Activated CD8-positive, alpha-beta memory T cell treated with anti-CD3 and anti-CD28 coated beads, Interleukin-2, amount 50 U/mL, for 1 hour (primary cell): ENCODE data around the gene TMTC3.
"Not testable (repeated sequence)": the region's sequence is repeated elsewhere in the genome, so short reads cannot be mapped to it uniquely, and the experiment has no call there.

Source experiments
- DNase-seq: peaks from one replicate; pipeline ENCODE4 v3.0.0-alpha.2; 2020; ENCODE audit errors: extremely low read depth

The TMTC3 gene

DNA sequence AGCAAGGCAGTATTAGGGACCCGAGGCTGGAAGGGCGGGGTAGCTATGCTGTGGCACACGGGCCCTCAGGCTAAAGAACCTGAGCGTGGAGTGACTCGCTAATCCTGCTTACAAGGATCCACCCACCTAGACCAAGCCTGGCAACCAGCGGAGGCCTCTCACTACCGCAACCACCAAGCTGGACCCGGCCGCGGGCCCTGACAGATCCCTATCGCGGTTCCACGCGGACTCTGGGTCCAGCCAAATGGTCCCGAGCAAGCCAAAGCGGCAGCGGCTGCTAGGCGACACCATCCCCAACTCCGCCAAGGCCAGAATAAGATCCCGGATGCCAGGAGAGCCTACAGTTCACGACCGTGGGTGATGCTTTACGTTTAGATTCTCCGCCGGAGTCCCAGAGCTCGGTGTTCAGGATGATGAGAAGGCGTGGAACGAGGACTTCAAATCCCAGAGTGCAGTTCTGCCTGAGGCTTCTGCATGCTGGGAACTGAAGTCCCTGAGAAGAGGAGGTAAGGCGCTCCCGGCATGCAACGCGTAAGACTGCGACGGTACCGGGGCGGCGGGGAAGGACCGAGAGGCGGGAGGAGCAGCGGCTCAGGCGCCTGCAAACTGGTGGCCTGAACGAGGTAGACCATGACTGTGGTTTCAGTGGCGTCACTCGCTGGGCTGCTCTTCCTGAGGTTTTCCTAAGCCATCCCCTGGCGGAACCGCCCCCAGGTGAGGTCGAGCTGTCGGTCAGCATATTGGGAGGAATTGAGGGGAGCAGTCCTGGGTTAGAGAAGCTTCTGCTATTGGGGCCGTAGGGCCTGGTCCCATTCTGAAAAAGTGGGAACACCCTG is at the start of gene TMTC3, which contains the start of gene CEP290:
TSS of gene TMTC3 (plus strand) at position 534 of the 836 bp plus-strand sequence. CDS start 6,009 bp downstream, outside the sequence.
TSS of gene CEP290 (minus strand) at position 315 of the 836 bp plus-strand sequence. CDS start 781 bp downstream, outside the sequence.
- peak; percentile 83 for DNase-seq

DNA sequence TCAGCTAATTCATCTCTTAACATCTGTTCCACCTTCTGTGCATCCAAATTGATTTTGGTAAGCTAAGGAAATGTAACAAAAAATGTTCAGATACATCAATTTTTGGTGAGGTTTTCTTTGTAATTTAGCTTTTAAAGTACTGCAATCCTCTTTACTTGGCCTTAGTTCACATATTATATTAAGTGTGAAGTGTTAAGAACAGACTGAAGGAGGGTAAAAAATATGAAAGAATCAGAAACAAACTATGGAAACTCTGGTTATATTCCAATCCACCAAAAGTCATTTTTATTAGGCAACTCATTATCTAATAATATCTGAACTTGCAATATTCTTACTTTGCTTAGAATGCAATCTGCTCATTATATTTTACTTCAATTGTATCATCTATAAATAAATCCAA is 49.3 kb upstream of the TMTC3 start:
- no peak for DNase-seq

DNA sequence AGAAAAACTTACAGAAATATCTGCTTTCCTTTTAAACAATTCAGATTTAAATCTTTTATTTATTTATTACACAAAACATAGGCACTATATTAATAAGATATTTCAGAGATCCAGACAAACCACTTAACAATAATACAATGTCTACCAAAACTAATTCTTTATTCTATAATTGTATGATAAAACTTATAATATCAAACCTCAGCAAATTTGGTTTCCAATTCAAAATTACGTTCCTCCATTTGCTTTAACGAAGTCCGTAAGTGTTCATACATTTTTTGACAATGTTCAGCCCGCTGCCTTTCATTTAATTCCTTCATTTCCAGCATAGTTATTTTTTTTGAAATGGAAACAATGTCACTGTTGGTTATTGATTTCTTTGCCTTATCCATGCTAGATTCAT is 48.5 kb upstream of the TMTC3 start:
- no peak for DNase-seq

GRCh38 chr12:88108021-88108420 is 34.1 kb upstream of the TMTC3 start:
- DNase-seq = no peak

GRCh38 chr12:88111074-88111652 is 30.9 kb upstream of the TMTC3 start:
- no peak for DNase-seq

DNA sequence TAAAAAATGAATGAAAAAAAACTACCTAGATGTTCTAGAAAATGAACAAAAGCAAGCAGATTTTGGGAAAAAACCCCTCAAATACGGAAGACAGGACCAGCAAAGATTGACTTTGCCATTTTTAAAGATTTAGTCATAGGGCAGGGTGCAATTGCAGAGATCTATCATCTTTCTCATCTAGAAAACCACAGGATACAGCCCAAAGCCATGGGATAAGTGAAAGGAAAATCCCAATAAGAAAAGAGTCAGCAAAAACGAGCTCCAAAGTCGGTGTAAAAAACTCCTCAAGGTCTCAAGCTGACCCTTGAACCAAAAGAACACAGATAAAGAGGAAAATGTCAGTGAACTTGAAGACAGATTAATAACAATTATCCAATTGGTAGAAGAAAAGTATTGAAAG is 28.2 kb upstream of the TMTC3 start:
- DNase-seq = no peak

DNA sequence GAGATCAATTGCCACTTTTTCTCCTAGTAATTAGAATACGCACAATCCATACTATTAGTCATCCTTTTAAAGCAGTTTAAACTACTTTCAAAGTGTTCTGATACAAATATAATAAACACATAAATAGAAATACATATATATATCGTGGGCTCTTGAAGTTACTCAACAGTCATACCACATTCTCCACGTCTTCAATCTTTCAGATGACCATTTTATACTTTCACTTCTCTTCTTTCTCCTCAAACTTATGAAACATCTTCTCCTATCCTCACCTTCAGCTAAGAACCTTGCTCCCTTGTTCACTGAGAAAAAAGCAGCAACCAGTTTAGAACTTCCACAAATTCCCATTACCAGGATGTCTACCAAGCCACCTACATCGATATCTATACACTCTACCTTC is 19.4 kb upstream of the TMTC3 start:
- DNase-seq = no peak

DNA sequence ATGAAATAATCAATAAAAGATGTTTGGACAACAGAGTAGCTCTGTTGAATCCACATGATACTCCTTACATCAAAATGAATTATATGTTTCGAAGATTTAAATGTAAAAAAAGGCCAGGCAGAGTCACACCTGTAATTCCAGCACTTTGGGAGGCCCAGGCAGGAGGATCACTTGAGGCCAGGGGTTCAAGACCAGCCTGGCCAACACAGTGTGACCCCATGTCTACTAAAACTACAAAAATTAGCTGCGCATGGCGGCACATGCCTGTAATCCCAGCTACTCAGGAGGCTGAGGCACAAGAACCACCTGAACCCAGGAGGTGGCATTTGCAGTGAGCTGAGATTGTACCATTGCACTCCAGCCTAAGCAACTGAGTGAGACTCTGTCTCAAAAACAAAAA is 15.0 kb upstream of the TMTC3 start:
- no peak for DNase-seq

- no peak for DNase-seq
Measured at GRCh38 chr12:88127855-88128254, 14.3 kb upstream of the TMTC3 start.

GRCh38 chr12:88132392-88132791 is 9.7 kb upstream of the TMTC3 start:
- DNase-seq = no peak

- not testable (repeated sequence) for DNase-seq
Measured at GRCh38 chr12:88133181-88133580, 8.9 kb upstream of the TMTC3 start.

- DNase-seq = not testable (repeated sequence)
Measured at GRCh38 chr12:88139711-88140110, 2.4 kb upstream of the TMTC3 start.

DNA sequence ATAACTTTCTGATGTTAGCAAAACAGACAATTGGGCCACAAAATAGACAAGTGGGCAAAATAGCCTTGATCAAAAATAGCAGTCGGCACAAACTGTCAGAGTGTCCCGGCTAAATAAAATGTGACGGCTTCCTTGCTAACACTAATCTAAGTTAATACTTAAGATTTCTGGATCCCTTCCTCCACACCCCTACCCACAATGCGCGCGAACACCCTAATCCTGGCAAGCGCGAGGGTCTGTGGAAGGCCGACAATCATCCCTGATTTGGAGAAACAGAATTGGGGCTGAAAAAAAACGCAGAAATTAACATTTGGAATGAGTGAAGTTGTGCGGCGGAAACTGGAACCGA is 708 bp upstream of the TMTC3 start:
- no peak for DNase-seq

- peak; percentile 1 for DNase-seq
Measured at GRCh38 chr12:88142610-88142991, 494 bp downstream of the TMTC3 start.

GRCh38 chr12:88144037-88144436 is 1.9 kb downstream of the TMTC3 start:
- no peak for DNase-seq

DNA sequence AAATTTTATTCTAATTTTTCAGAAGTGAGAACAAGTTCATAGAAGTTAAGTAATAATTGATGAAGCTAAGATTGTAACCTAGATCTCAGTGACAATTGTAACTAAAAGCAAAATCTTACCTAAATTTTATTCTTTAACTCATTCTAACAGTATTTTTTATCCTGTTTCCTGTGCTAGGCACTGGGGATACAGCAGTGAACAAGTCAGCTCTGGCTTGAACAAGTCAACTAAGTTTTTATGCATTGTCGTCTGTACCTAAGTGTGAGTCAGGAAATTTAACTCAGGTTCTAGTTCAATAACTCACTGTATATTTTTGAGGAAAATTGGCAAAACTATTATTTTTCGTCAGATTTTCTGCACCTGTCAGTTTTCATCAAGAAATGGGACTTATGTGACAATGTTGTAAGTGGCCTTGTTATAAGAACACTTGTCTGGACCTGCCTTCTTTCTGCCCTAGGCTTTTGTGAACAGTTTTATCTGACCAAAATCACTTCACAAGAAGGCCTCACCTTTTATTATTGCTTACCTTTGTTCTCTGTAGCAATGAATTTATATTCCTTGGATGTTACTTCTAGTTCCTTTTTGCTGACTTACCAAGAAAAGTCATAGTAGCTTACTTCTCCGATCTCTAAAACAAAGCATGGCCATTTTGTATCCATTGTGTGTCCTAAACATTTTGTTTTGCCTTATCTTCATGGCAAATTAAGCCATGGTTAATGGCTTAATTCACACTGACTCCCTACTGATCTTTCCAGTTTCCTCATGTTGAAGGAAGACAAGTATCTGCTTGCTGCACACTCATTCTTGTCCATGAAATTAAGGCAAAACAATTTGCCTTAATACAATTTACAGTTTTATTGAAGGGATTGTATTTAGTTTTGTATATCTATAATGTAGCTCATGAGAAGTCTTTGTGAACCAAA is 2.7 kb downstream of the TMTC3 start:
- DNase-seq = no peak

GRCh38 chr12:88145567-88146505 is 3.7 kb downstream of the TMTC3 start:
- no peak for DNase-seq

DNA sequence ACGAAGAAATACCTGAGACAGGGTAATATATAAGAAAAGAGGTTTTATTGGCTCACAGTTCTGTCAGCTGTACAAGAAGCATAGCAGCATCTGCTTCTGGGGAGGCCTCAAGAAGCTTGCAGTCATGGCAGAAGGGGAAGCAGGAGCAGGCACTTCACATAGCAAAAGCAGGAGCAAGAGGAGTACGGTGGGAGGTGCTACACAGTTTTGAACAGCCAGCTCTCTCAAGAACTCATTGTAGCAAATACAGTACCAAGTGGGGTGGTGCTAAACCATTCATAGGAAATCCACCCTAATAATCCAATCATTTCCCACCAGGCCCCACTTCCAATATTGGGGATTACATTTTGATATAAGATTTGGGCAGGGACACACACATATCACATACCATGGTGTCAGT is 8.0 kb downstream of the TMTC3 start:
- no peak for DNase-seq

GRCh38 chr12:88153959-88154358 is 11.9 kb downstream of the TMTC3 start:
- DNase-seq = no peak

GRCh38 chr12:88156075-88156654 is 14.1 kb downstream of the TMTC3 start:
- no peak for DNase-seq

- DNase-seq = no peak
Measured at GRCh38 chr12:88163371-88163770, 21.3 kb downstream of the TMTC3 start.
